HepG2 (cell line): ENCODE measurements around the gene GBA2. TPM values are rescaled to one million over a fixed set of nuclear protein-coding genes. Genes with fewer than 3 reads are reported as not detected.

Source experiments
- ATAC-seq: fragments of 200-7000 bp; cut with Tn5 transposase; 3 replicates; pipeline ENCODE4 v1.9.1; 2020; ENCODE audit warnings: mild to moderate bottlenecking, moderate library complexity
- BruUV-seq: library from RNA; stranded (reverse); fragments of 400-500 nt; replicated peaks from 2 replicates; lab custom pipeline; 2021; lab: Mats Ljungman, UMichigan
- CTCF ChIA-PET: fragments of 300-600 bp; formaldehyde crosslinking; extraction: SDS; loops from one replicate; lab custom pipeline; 2021; ENCODE audit warnings: low total read pairs, inconsistent platforms, low intra/inter-chr PET ratio; lab: Yijun Ruan, JAX
- POLR2A ChIA-PET: fragments of 350-600 bp; sonication (Branson Sonifier 250); formaldehyde crosslinking; loops from one replicate; lab custom pipeline; 2020; ENCODE audit warnings: antibody characterized with exemption, inconsistent platforms; lab: Yijun Ruan, JAX
- DNase-seq: peaks from one replicate; pipeline ENCODE4 v3.0.0-alpha.2; 2015; ENCODE audit warnings: low spot score
- FAIRE-seq: peaks from 3 replicates; lab custom pipeline; 2011; peaks lifted over from hg19 to GRCh38; lab: Jason Lieb, UNC
- H2AFZ ChIP-seq: one replicate; pipeline ENCODE4 v1.6.1; 2011; ENCODE audit warnings: low read length, inconsistent platforms
- H3K27ac ChIP-seq: fragments of 300-600 bp; 3 replicates; pipeline ENCODE4 v1.8.0; 2011; ENCODE audit warnings: mixed run types, mild to moderate bottlenecking, mixed read lengths, low read length, inconsistent platforms; ENCODE audit not compliant: insufficient read depth; ENCODE audit errors: extremely low read length
- H3K27me3 ChIP-seq, 2 experiments: fragments of 200-600 bp in 1 of 2; 2 replicates in 1 of 2; 3 replicates in 1 of 2; pipeline versions ENCODE4 v1.6.0 to v1.8.0; 2011; ENCODE audit warnings: low read length in 2 of 2, mild to moderate bottlenecking in 2 of 2, moderate library complexity in 2 of 2, inconsistent platforms in 1 of 2; ENCODE audit not compliant: insufficient read depth in 2 of 2, control insufficient read depth in 1 of 2
- H3K36me3 ChIP-seq, 2 experiments: fragments of 200-600 bp in 1 of 2; replicated peaks in 1 of 2; 2 replicates in 1 of 2; 3 replicates in 1 of 2; pipeline versions ENCODE4 v1.5.1 to v1.8.0; 2011; ENCODE audit warnings: low read length in 2 of 2, inconsistent platforms in 1 of 2; ENCODE audit not compliant: insufficient read depth in 2 of 2, control insufficient read depth in 1 of 2
- H3K4me1 ChIP-seq: 2 replicates; pipeline ENCODE4 v1.5.1; 2012; ENCODE audit warnings: low read length, inconsistent platforms; ENCODE audit not compliant: insufficient read depth
- H3K4me2 ChIP-seq: 2 replicates; pipeline ENCODE4 v1.6.0; 2011; ENCODE audit warnings: low read depth, low read length, inconsistent platforms
- H3K4me3 ChIP-seq, 3 experiments: fragments of 200-600 bp in 1 of 3; sonication (generic), shearing (Covaris generic) in 1 of 3; replicated peaks in 1 of 3; 2 replicates each; pipeline ENCODE4 v1.5.1; 2011 to 2016; ENCODE audit warnings: low read length in 3 of 3, inconsistent platforms in 2 of 3, low read depth in 2 of 3, mild to moderate bottlenecking in 2 of 3, control low read depth in 1 of 3, mixed read lengths in 1 of 3; ENCODE audit not compliant: insufficient read depth in 1 of 3
- H3K79me2 ChIP-seq: one replicate; pipeline ENCODE4 v1.6.1; 2011; ENCODE audit warnings: low read length, inconsistent platforms; ENCODE audit not compliant: insufficient read depth
- H3K9ac ChIP-seq: 2 replicates; pipeline ENCODE4 v1.6.0; 2011; ENCODE audit warnings: mild to moderate bottlenecking, low read depth, low read length, inconsistent platforms; ENCODE audit not compliant: insufficient read depth
- H3K9me3 ChIP-seq: 2 replicates; pipeline ENCODE4 v1.5.1; 2012; ENCODE audit warnings: mild to moderate bottlenecking, low read length
- H4K20me1 ChIP-seq: 2 replicates; pipeline ENCODE4 v1.6.0; 2011; ENCODE audit warnings: inconsistent platforms, mild to moderate bottlenecking, low read length, moderate library complexity; ENCODE audit not compliant: insufficient read depth
- AKAP8 ChIP-seq: sonication (generic); formaldehyde crosslinking; IDR thresholded peaks from 2 replicates; pipeline ENCODE4 v1.5.1; 2020; ENCODE audit warnings: mild to moderate bottlenecking, missing genetic modification reagents
- HDAC6 ChIP-seq: fragments of 200-600 bp; sonication (generic); IDR thresholded peaks from 2 replicates; pipeline ENCODE4 v1.7.0; 2017; ENCODE audit warnings: mild to moderate bottlenecking, antibody characterized with exemption, low read length, low read depth
- HOXA9 ChIP-seq: sonication (generic); formaldehyde crosslinking; IDR thresholded peaks from 2 replicates; pipeline ENCODE4 v1.8.1; 2022; ENCODE audit warnings: missing genetic modification reagents, mild to moderate bottlenecking, moderate library complexity, borderline replicate concordance
- KDM2A ChIP-seq: sonication (generic); formaldehyde crosslinking; IDR thresholded peaks from 2 replicates; pipeline ENCODE4 v1.4.0; 2020; ENCODE audit warnings: low read depth, missing genetic modification reagents, borderline replicate concordance
- KIAA2018 ChIP-seq: sonication (generic); formaldehyde crosslinking; IDR thresholded peaks from 2 replicates; pipeline ENCODE4 v1.5.0; 2020; ENCODE audit warnings: mild to moderate bottlenecking, missing genetic modification reagents, borderline replicate concordance
- NCOA1 ChIP-seq: sonication (generic); formaldehyde crosslinking; IDR thresholded peaks from 2 replicates; pipeline ENCODE4 v1.9.0; 2021; ENCODE audit warnings: missing genetic modification reagents
- NCOR1 ChIP-seq: fragments of 200-600 bp; sonication (generic); IDR thresholded peaks from 2 replicates; pipeline ENCODE4 v1.7.0; 2017; ENCODE audit warnings: antibody characterized with exemption, low read length, borderline replicate concordance
- RBM39 ChIP-seq: fragments of 200-400 bp; formaldehyde crosslinking; IDR thresholded peaks from one replicate; pipeline ENCODE4 v1.6.1; 2018; ENCODE audit warnings: antibody characterized with exemption, mild to moderate bottlenecking, low read depth, low read length; ENCODE audit not compliant: poor library complexity, severe bottlenecking
- ZEB1 ChIP-seq: IDR thresholded peaks from 2 replicates; pipeline ENCODE4 v1.6.1; 2012; ENCODE audit warnings: mild to moderate bottlenecking, low read depth, inconsistent platforms; ENCODE audit not compliant: insufficient replicate concordance
- ZFP36 ChIP-seq: fragments of 150-350 bp; IDR thresholded peaks from 2 replicates; pipeline ENCODE4 v1.6.1; 2018; ENCODE audit warnings: borderline replicate concordance, low read length, low read depth; ENCODE audit not compliant: partially characterized antibody
- ZFP36L2 ChIP-seq: sonication (generic); formaldehyde crosslinking; IDR thresholded peaks from 2 replicates; pipeline ENCODE4 v1.4.0; 2020; ENCODE audit warnings: missing genetic modification reagents
- ZIK1 ChIP-seq: sonication (generic); formaldehyde crosslinking; IDR thresholded peaks from 2 replicates; pipeline ENCODE4 v1.5.0; 2020; ENCODE audit warnings: mild to moderate bottlenecking, low read depth, missing genetic modification reagents, borderline replicate concordance
- ZNF12 ChIP-seq: sonication (generic); formaldehyde crosslinking; IDR thresholded peaks from 2 replicates; pipeline ENCODE4 v1.5.0; 2020; ENCODE audit warnings: missing genetic modification reagents
- ZNF451 ChIP-seq: sonication (generic); formaldehyde crosslinking; IDR thresholded peaks from 2 replicates; pipeline ENCODE4 v1.5.0; 2020; ENCODE audit warnings: mild to moderate bottlenecking, missing genetic modification reagents
- ZNF484 ChIP-seq: sonication (generic); formaldehyde crosslinking; IDR thresholded peaks from 2 replicates; pipeline ENCODE4 v1.5.1; 2020; ENCODE audit warnings: mild to moderate bottlenecking, low read depth, missing genetic modification reagents, borderline replicate concordance
- WGBS: methylation state at CpG from one replicate; pipeline ENCODE4 v1.1.6; 2017; ENCODE audit warnings: low lambda C conversion rate; 5-methylcytosine and 5-hydroxymethylcytosine counted together
- in situ Hi-C: cut with HindIII; loops from 2 replicates; pipeline ENCODE4 v1.10.0; 2017; ENCODE audit warnings: low pct_unique_long_range_greater_than_20kb; ENCODE audit not compliant: extremely low pct_ligation_motif_present
- intact Hi-C: fragments of 100-400 bp; cut with micrococcal nuclease; formaldehyde crosslinking; loops from one replicate; pipeline ENCODE4 v1.10.0; 2022; ENCODE audit not compliant: unreplicated experiment
- polyA plus RNA-seq, 8 experiments: library from polyadenylated mRNA; depleted of rRNA in 3 of 8; stranded (reverse) in 7 of 8; unstranded in 1 of 8; fragments of >200 nt; fragmentation: Illumina TruSeq in 4 of 8; extraction: Trizol in 4 of 8; gene quantifications; 2 replicates each; pipeline versions ENCODE4 v1.2.1 to v1.2.3, GENCODE V29; 2011 to 2016; ENCODE audit warnings: low read depth in 4 of 8, missing spikeins in 1 of 8, mixed read lengths in 1 of 8; ENCODE audit not compliant: insufficient read depth in 1 of 8
- total RNA-seq, 5 experiments: library from RNA; depleted of rRNA; stranded (reverse); fragments of >200 nt; fragmentation: Illumina TruSeq; extraction: Trizol; gene quantifications; 2 replicates each; pipeline ENCODE4 v1.2.3, GENCODE V29; 2016; ENCODE audit warnings: low read depth in 1 of 5

Gene GBA2
- total and polyA plus RNA-seq, 2 of the 13 experiments (the other 11 are each of a cell fraction or from before 2014, with no cell fraction given): 37.5 to 86.1 TPM

- no peak for TF ChIP-seq AKAP8
- TF ChIP-seq HDAC6: no peak
- TF ChIP-seq KDM2A (CRISPR knock-in tag): no peak
- TF ChIP-seq ZEB1: no peak
- no peak for TF ChIP-seq RBM39
Observed at GRCh38 chr9:35710818-35711500, 38.1 kb downstream of the GBA2 start (continued).

GRCh38 chr9:35708146-35708545 is 40.9 kb downstream of the GBA2 start:
- Histone ChIP-seq H3K9ac (no peak overlapping the region), H2AFZ (no peak overlapping the region), H3K4me1 (no peaks in the 10 kb centered on the region), H3K4me2 (no peak overlapping the region), H3K4me3 (no peak overlapping the region), H3K79me2 (no peaks in the 10 kb centered on the region), H4K20me1 (no peaks in the 10 kb centered on the region), H3K9me3 (no peaks in the 10 kb centered on the region), H3K27me3 (no peaks in the 10 kb centered on the region), H3K27ac (no peak overlapping the region), H3K36me3 (peaks cover 60 to 92% of the 10 kb centered on the region in 2 experiments)
- TF ChIP-seq ZFP36L2 (no peak), NCOA1 (CRISPR knock-in tag) (no peak), NCOR1 (no peak), ZNF12 (no peak), HOXA9 (no peak), KIAA2018 (CRISPR knock-in tag) (no peak), ZNF484 (CRISPR knock-in tag) (no peak), ZIK1 (no peak), ZFP36 (no peak), ZNF451 (CRISPR knock-in tag) (no peak)
- no peak for ATAC-seq
- POLR2A ChIA-PET: interaction anchor here (1.9 kb wide), 1 partner anchor 20 kb away, joined by 5 read pairs; no protein-coding TSS in a partner anchor
- no peak for FAIRE-seq
- CTCF ChIA-PET: no interaction called here
- DNase-seq: no peak
- intact Hi-C loops (no loop called here), in situ Hi-C loops (no loop called here)
- 98% methylated on average over 4 of the region's 4 CpGs for WGBS
- BruUV-seq: no TSS peak
